ACC112 (cell line): ENCODE measurements around the gene PRPF38A.
A peak's percentile ranks its signal among the peaks of the same experiment; 100 is the strongest.

Experiments used
- H2AFZ ChIP-seq: fragments of 200-600 bp; sonication (generic); one replicate; pipeline ENCODE4 v1.6.0; 2017; ENCODE audit warnings: antibody characterized with exemption, low read length; ENCODE audit not compliant: unreplicated experiment
- H3K27ac ChIP-seq: fragments of 200-600 bp; sonication (generic); 2 replicates; pipeline ENCODE4 v1.5.1; 2014; ENCODE audit warnings: low read depth, mild to moderate bottlenecking, antibody characterized with exemption, low read length, moderate library complexity
- H3K27me3 ChIP-seq: fragments of 200-600 bp; sonication (generic); 2 replicates; pipeline ENCODE4 v1.6.1; 2014; ENCODE audit warnings: mild to moderate bottlenecking, antibody characterized with exemption, low read length, moderate library complexity, mixed read lengths; ENCODE audit not compliant: insufficient read depth
- H3K36me3 ChIP-seq: fragments of 200-600 bp; sonication (generic); 2 replicates; pipeline ENCODE4 v1.6.1; 2016; ENCODE audit warnings: mild to moderate bottlenecking, antibody characterized with exemption, low read length, moderate library complexity, mixed read lengths; ENCODE audit not compliant: insufficient read depth
- H3K4me1 ChIP-seq: fragments of 200-600 bp; sonication (generic); one replicate; pipeline ENCODE4 v1.6.1; 2016; ENCODE audit warnings: low read length, mixed read lengths; ENCODE audit not compliant: insufficient read depth, unreplicated experiment, control insufficient read depth
- H3K4me3 ChIP-seq: fragments of 200-600 bp; sonication (generic); 2 replicates; pipeline ENCODE4 v1.5.1; 2014; ENCODE audit warnings: mild to moderate bottlenecking, low read depth, low read length
- H3K79me2 ChIP-seq: fragments of 200-600 bp; sonication (generic); one replicate; pipeline ENCODE4 v1.6.0; 2016; ENCODE audit warnings: low read length; ENCODE audit not compliant: control insufficient read depth, unreplicated experiment, insufficient read depth

PRPF38A gene, protein sequence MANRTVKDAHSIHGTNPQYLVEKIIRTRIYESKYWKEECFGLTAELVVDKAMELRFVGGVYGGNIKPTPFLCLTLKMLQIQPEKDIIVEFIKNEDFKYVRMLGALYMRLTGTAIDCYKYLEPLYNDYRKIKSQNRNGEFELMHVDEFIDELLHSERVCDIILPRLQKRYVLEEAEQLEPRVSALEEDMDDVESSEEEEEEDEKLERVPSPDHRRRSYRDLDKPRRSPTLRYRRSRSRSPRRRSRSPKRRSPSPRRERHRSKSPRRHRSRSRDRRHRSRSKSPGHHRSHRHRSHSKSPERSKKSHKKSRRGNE

DNA sequence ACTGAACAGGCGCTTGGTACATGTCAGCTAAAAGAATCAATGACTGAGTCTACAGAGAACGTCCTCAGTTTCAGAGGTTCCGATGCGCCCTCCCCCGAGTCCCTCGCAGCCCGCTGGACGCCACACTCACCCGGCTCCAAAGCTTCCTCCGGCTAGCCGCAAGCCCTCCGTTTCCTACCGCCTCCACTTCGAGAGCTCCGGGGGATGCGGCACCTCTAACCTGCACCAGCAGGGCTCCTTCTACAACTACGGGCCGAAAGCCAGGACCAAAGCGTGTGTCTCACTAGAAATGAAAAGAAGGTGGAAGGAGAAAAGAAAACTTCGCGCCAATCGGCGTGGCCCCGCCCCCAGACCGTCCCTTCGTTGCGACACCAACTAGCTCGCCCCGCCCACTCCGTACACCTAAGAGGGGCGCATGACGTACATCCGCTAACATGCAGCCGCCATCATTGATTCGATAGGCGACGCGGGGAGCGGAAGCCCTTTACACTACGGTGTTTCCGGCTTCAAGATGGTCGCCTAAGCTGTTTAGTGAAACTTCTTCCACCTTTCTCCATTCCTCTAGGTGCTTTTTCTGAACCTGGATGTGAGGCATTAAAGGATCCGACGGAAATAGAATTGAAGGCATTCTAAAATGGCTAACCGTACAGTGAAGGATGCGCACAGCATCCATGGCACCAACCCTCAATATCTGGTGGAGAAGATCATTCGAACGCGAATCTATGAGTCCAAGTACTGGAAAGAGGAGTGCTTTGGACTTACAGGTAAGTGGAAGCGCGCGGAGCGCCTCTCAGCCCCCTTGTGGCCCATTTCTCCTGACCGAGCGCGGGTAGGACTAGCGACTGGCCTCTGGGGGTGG lies at the start of gene PRPF38A, which contains the start of gene ORC1:
PRPF38A (plus strand) TSS at position 487 of the 859 bp plus-strand sequence; CDS start at position 635, 148 bp downstream.
ORC1 (minus strand) TSS at position 308 of the 859 bp plus-strand sequence. CDS start 2,200 bp downstream, outside the sequence.
- H3K36me3 ChIP-seq, result peaks cover 20% of the 10 kb centered on the region; the same call in 1 of the 2 replicates
- H3K4me3 ChIP-seq, result peak within 1 kb of the TSS; percentile 86
- peak within 1 kb of the TSS; percentile 82 for H3K27ac ChIP-seq
- peaks cover 50% of the 10 kb centered on the region for H3K79me2 ChIP-seq
- H2AFZ ChIP-seq, result peak within 1 kb of the TSS; percentile 93
- peaks cover 21% of the 10 kb centered on the region for H3K4me1 ChIP-seq
- no peaks in the 10 kb centered on the region for H3K27me3 ChIP-seq

DNA sequence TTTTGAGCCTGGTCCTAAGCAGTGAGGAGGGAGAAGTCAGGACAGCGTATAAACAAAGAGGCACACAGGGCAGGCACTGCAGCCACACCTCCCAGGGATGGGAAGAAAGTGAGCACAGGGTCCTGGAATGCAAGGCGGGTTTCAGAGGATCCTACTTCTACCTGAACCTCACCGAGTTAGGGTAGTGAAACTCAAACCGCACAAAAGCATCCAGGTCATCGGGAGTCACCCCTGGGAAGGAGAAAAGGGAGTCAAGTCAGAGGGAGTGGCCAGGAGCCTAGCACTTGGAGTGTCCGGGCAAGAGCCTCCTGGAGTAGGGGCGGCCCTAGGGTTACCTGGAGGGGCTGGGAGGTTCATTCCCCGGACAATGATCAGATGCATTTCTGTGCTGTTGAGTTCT lies 49.0 kb upstream of the PRPF38A start:
- no peak overlapping the region for H3K27ac ChIP-seq
- no peak overlapping the region for H2AFZ ChIP-seq
- peaks cover 38% of the 10 kb centered on the region; the same call in 1 of the 2 replicates for H3K36me3 ChIP-seq

DNA sequence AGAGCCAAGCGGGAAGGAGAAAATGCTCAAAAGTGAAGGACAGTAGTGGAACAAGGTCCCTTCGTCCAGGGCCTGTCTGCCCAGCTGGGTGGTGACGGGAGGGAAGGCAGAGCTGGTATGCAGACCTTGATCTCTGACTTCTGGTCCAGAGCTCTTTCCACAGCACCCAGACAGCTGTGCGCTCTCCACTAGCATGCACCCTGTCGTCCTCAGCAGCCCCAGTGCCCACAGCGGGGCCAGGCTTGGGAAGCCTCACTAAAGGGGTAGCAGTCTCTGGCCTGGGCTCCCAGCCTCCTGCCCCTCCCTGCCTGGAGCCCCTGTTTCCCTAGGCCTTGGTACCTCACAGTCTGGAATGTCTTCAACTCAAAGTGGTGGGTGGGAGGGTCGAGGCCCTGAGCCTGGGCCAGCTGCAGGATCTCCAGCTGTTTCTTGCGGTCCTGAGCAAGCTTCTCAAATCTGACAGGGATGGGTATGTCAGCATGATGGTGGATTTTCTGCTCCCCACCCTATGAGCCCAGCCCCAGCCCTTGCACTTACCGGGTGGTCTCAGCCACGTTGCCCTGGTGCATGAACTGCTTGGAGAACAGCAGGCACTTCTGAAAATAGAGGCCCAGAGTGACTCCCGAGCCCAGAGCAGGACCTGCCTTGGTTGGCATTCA lies 48.4 kb upstream of the PRPF38A start:
- H3K79me2 ChIP-seq, result no peaks in the 10 kb centered on the region
- H3K27me3 ChIP-seq, result no peaks in the 10 kb centered on the region
- peaks cover 39% of the 10 kb centered on the region; the same call in 1 of the 2 replicates for H3K36me3 ChIP-seq
- H2AFZ ChIP-seq, result no peak overlapping the region
- H3K4me1 ChIP-seq, result no peaks in the 10 kb centered on the region
- no peak overlapping the region for H3K4me3 ChIP-seq
- no peak overlapping the region for H3K27ac ChIP-seq

More for the DNA sequence above, 49.0 kb upstream of the PRPF38A start:
- Histone ChIP-seq H3K4me1 (no peaks in the 10 kb centered on the region), H3K27me3 (no peaks in the 10 kb centered on the region), H3K79me2 (no peaks in the 10 kb centered on the region), H3K4me3 (no peak overlapping the region)

DNA sequence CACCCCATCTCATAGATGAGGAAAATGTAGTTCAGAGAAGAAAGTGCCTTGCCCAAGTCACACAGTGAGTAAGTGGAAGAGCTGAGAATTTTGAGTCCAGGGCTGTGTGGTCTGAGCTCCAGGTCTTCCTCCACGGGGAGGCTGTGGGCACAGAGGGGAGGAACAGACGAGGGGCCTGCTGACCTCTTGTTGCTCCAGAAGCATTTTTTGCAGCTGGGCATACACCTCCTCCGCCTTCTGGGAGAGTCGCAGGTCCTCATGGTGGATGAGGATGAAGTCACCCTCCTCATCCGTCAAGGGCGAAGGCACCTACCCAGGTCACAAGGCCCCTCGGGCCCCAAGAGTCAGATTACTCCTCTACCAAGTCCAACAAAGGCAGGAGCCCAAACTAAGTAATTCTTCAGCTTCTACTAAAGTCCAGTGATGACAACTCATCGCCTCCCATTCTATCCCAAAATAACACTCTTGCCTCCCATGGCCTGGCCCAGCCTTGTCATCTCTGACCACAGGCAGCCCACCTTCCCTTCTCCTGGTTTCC lies 47.5 kb upstream of the PRPF38A start:
- Histone ChIP-seq H3K27ac (no peak overlapping the region), H3K4me3 (no peak overlapping the region), H3K27me3 (no peaks in the 10 kb centered on the region), H3K4me1 (no peaks in the 10 kb centered on the region), H2AFZ (no peak overlapping the region), H3K36me3 (peaks cover 39% of the 10 kb centered on the region; the same call in 1 of the 2 replicates), H3K79me2 (no peaks in the 10 kb centered on the region)

DNA sequence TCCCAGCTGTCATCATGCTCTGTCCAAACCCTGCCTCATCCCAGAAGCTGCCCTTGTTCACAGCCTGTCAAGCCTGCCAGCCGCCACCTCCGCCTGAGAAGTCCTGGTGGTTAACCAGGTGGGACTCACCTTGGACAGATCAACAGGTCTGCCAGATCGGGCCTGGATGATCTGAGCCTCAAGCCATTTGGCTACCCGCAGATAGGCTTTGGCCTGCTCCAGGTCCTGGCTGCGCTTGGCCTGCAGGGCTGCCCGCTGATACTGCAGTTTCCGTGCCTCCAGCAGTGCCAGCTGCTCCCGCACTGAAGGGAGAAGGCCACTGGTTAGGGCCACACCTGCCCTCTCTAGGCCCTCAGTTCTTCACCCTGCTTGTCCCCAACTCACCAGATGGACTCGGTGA lies 47.0 kb upstream of the PRPF38A start:
- H2AFZ ChIP-seq, result no peak overlapping the region
- H3K79me2 ChIP-seq, result no peaks in the 10 kb centered on the region
- H3K27ac ChIP-seq, result no peak overlapping the region
- no peaks in the 10 kb centered on the region for H3K27me3 ChIP-seq
- H3K4me3 ChIP-seq, result no peak overlapping the region
- peaks cover 39% of the 10 kb centered on the region; the same call in 1 of the 2 replicates for H3K36me3 ChIP-seq
- H3K4me1 ChIP-seq, result no peaks in the 10 kb centered on the region

DNA sequence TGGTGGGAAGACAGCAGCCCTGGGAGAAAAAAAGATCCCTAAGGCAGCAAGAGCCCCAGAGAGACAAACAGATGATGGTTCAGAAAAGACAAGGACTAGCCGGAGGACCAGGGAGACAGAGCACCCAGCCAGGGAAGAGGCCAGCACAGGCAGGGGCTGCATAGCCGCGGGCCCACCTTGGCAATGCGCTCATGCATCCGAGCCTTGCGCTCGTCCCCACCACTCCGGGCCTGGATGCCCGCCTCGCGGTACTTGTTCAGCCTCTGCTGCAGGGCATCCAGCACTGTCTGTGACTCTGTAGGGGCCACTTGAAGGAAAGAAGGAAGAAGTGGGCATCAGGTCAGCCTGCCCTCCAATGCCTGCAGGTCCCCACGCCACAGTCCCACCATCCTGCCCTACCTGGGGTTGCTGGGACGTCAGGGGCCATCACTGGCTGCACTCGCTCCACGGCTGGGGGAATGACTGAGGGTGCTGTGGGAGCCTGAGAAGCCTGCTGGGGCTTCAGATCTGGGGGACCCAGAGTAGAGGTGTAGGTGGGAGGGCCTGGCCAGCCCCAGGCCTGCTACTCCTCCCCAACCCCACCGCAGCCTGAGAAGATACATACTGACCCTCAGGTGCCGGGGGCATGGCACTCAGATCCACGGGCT lies 45.4 kb upstream of the PRPF38A start:
- Histone ChIP-seq H3K79me2 (peaks cover 12% of the 10 kb centered on the region), H3K27me3 (no peaks in the 10 kb centered on the region), H3K4me3 (no peak overlapping the region), H3K36me3 (peaks cover 38% of the 10 kb centered on the region; the same call in 1 of the 2 replicates), H3K27ac (no peak overlapping the region), H3K4me1 (peaks cover 3% of the 10 kb centered on the region), H2AFZ (no peak overlapping the region)

DNA sequence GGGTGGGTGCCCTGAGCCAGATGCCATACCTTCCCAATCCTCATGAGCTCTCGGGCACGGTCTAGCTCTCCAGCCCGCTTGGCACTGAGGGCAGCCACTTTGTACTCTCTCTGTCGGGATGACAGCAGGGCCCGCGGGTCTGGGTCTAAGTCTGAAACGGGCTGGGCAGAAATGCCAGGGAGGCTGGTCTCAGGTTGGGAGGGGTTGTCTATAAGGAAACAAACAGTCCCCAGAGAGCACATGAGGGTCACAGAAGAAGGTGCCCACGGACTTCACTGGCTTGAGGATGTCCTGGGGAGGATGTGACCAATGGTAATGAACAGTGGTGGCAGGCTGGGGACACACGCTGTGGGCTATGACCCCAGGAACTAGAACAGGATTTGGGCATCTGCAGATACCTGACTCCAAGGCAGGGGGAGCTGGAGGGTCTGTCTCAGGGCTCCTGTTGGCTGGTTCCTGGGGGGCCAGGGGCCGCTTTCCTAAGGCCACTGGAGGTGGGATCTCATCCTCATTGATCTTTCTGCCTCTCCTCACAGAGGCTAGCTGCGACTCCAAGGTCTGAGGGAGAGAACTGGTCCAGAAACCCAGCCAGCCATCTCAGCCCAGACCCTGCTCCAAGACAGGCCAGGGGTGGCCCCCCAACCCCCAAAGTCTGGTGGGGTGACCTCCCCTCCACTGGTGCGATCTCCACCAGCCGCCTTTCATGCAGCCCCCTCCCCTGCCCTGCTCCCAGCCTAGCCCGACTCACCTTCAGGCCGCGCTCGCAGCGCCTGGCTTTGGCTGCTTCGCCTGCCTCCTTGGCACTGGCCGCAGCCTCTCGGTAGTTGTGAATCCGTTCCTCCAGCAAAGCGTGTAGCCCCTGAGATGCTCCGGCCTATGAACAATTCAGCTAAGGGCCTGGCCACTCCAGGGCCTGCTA lies 44.5 kb upstream of the PRPF38A start:
- peaks cover 13% of the 10 kb centered on the region for H3K4me1 ChIP-seq
- H2AFZ ChIP-seq, result no peak overlapping the region
- H3K27ac ChIP-seq, result no peak overlapping the region
- H3K79me2 ChIP-seq, result peaks cover 22% of the 10 kb centered on the region
- peaks cover 34% of the 10 kb centered on the region; the same call in 1 of the 2 replicates for H3K36me3 ChIP-seq
- H3K27me3 ChIP-seq, result no peaks in the 10 kb centered on the region
- no peak overlapping the region for H3K4me3 ChIP-seq

DNA sequence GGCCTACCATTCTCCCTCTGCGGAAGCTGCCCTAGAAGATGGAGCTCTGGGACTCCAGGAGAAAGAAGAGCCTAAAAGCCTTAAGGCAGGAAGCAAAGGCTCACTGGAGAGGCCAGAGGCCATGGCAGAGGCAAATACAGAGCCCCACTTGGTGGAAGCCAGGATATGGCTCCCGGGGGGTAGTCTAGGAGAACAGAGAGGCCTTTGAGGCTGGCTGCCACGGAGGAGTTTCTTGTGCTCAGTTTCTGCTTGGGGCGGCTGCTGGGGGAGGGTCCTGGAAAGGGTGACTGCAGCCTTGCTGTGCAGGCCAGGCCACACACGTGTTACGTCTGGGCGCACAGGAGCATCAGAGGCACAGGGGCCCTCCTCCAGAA lies 43.8 kb upstream of the PRPF38A start:
- H3K4me3 ChIP-seq, result no peak overlapping the region
- H3K79me2 ChIP-seq, result peaks cover 27% of the 10 kb centered on the region
- H3K4me1 ChIP-seq, result peaks cover 15% of the 10 kb centered on the region
- H3K36me3 ChIP-seq, result peaks cover 32% of the 10 kb centered on the region; the same call in 1 of the 2 replicates
- H3K27ac ChIP-seq, result no peak overlapping the region
- no peak overlapping the region for H2AFZ ChIP-seq
- no peaks in the 10 kb centered on the region for H3K27me3 ChIP-seq

DNA sequence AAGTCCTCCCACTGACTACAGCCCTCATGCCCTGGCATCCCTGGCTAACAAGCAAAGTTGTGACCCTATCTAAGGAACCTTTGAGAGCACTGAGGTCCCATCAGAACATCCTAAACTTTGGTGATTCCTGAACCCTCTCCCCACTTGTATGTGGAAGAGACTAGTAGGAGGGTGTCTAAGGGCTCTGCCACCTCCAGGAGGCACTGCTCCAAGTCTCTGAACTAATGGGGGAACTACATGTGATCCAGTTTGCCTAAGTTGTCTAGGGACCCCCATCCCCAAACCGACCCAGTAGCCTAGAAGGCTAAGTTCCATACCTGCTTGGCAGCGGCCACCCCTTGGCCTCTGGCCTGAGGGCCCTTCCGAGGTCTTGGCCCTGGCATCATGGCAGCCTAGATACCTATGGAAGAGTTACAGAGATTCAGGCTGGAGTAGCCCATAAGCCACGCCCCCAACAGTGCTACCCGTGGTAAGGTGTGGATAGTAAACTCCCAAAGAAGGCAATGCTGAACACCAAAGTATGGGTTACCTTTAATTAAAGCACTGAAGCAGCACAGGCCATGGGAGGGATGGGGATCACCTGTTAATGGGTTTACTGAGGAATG lies 40.1 kb upstream of the PRPF38A start:
- Histone ChIP-seq H3K36me3 (peaks cover 14% of the 10 kb centered on the region; the same call in 1 of the 2 replicates), H3K4me1 (peaks cover 15% of the 10 kb centered on the region), H2AFZ (no peak overlapping the region), H3K27ac (peak overlapping the region; percentile 88), H3K27me3 (no peaks in the 10 kb centered on the region), H3K79me2 (peaks cover 27% of the 10 kb centered on the region), H3K4me3 (peak overlapping the region; percentile 90)
